SHP77 (cell line): ENCODE results near the gene SLC6A17.

ENCODE experiments used
- DNase-seq, 2 experiments: peaks; one replicate each; lab custom pipeline; 2025; lab: John Stamatoyannopoulos, UW

SLC6A17 gene

DNA sequence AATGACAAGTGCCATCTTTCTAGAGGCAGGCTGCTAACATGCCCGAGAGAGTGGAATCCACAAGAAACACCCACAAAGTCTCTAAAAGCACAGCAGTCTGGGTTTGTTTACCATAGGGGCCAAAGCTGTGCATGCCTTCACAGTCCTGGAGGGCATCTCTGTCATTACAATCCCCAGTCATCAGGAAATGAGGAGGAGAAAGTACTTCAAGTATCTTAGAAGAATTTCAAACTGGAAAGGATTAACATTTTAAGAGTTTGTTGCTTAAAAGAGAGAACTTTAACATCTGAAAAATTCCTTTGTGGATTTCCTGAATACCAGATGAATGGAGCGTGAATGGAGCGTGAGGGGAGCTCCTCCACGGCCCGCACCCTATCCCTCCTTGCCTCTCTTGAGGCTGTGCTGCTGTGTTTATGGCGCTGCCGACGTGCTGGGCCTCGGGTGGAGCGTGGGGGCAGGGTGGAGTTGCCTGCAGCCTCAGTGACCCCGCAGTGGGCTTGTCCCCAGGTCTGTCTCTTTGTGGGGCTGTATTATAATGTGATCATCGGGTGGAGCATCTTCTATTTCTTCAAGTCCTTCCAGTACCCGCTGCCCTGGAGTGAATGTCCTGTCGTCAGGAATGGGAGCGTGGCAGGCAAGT lies 23.3 kb downstream of the SLC6A17 start:
- DNase-seq = no peak

- no peak for DNase-seq
Measured at GRCh38 chr1:110174961-110175360, 24.7 kb downstream of the SLC6A17 start.

DNA sequence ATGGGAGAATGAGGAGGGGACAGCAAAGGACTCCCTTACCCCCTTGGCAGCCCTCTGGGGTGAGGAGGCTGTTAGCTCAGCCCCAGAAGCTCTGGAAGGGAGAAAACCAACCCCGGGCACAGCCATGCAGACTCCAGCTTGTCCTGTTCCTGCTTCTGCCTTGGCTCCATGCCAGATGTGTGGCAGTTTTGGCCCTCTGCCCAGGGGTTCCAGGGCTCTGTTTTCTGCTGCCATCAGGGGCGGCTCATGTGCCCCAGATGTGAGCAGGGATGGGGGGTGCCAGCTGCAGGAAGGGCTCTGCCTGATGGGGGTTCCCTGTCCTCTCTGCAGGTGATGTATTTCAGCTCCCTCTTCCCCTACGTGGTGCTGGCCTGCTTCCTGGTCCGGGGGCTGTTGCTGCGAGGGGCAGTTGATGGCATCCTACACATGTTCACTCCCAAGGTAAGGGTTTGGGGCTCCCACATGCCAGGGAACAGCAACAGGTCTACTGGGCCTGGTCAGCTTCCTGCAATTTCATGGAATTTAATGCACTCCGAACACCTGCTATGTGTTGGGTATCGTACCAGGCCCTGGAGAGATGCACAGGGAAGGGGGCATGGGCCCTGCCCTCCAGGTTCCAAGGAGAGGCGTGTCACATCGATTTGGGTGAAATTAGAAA lies 26.1 kb downstream of the SLC6A17 start:
- DNase-seq = peak; percentile 50 to 67

DNA sequence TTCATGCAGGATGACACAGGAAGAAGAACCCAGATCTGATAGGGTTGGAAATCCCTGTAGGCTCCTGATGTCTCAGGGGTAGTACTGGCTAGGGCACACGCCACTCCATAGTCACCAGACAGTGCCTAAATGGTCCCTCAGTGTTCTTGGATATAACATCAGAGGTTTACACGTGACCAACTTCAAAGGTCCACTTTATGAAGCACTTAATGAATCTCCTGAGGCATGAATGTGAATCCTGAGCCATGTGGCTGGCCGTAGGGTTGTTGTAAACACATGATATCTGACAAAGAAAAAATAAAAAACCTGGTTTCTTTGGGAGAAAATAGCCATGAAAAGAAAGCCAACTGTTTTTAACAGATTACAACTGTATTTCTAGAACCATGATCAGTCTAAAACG lies 27.5 kb downstream of the SLC6A17 start:
- DNase-seq = no peak

- no peak for DNase-seq
Measured at GRCh38 chr1:110183642-110184167, 33.4 kb downstream of the SLC6A17 start.

GRCh38 chr1:110184446-110184845 lies 34.2 kb downstream of the SLC6A17 start:
- DNase-seq = no peak

- DNase-seq = peak; percentile 77 to 92
Measured at GRCh38 chr1:110185181-110185580, 34.9 kb downstream of the SLC6A17 start.

GRCh38 chr1:110186558-110186957 lies 36.3 kb downstream of the SLC6A17 start:
- peak in 1 of 2 experiments; percentile 51 for DNase-seq

DNA sequence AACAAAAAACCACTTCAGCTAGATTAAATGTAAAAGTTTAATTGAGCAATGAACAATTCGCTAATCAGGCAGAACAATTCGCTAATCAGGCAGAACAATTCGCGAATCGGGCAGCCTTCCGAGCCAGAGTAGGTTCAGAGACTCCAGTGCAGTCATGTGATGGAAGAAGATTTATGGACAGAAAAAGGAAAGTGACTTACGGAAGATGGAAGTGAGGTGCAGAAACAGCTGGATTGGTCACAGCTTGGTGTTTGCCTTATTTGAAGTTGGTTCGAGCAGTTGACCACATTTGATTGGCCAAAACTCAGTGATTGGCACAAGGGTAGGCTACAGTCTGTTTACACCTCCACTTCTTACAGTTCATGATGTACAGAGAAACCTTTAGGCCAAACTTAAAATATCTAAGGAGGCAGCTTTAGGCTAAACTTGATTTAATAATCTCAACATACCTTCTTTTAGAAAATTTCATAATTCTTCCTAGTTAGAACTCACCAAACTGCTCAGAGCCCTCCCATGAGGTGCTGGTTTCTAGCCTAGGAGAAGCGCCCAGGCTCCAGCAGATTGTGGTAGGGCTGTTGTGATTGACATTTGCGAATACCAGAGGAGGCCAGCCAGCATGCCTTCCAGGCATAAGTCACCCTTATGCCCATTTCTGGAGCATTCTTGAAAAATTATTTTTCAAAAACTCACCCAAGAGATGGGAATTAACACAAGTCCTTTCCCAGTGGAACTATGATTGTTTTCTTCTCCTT lies 37.0 kb downstream of the SLC6A17 start:
- DNase-seq = no peak

GRCh38 chr1:110188035-110188618 lies 37.8 kb downstream of the SLC6A17 start:
- DNase-seq = peak; percentile 64 to 71

DNA sequence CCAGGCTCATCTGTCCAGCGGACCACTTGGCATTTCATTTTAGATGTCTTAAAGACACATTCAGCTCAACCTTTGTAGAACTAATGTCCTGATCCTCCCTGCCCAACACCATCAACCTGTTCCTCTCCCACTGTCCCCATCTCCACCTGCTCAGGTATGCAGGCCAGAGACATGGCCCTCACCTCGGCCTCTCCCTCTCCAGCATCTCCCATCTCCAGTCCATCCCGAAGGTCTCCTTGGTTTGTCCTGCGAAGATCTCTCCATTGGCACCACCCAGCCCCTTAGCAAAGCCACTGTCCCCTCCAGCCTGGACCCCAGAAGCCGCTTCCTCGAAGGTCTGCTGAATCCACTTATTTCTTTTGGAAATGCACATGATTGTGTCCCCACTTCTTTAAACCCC lies 38.9 kb downstream of the SLC6A17 start:
- DNase-seq = no peak

- DNase-seq = peak; percentile 76 to 87
Measured at GRCh38 chr1:110190282-110190929, 40.1 kb downstream of the SLC6A17 start.

DNA sequence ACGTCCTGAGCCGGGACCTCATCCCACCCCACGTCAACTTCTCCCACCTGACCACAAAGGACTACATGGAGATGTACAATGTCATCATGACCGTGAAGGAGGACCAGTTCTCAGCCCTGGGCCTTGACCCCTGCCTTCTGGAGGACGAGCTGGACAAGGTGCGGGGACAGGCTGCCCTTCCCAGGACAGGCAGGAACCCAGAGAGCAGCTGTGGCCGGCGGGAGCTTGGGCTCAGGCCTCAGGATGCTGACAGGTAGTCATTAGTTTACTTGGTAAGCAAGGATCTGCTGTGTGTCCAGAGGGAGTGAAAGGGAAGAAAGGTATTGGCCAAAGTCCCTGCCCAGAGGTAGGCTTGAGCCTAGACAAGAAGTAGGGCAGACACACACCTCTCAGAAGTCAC lies 42.2 kb downstream of the SLC6A17 start:
- no peak for DNase-seq

GRCh38 chr1:110195196-110195595 lies 44.9 kb downstream of the SLC6A17 start:
- DNase-seq = no peak

DNA sequence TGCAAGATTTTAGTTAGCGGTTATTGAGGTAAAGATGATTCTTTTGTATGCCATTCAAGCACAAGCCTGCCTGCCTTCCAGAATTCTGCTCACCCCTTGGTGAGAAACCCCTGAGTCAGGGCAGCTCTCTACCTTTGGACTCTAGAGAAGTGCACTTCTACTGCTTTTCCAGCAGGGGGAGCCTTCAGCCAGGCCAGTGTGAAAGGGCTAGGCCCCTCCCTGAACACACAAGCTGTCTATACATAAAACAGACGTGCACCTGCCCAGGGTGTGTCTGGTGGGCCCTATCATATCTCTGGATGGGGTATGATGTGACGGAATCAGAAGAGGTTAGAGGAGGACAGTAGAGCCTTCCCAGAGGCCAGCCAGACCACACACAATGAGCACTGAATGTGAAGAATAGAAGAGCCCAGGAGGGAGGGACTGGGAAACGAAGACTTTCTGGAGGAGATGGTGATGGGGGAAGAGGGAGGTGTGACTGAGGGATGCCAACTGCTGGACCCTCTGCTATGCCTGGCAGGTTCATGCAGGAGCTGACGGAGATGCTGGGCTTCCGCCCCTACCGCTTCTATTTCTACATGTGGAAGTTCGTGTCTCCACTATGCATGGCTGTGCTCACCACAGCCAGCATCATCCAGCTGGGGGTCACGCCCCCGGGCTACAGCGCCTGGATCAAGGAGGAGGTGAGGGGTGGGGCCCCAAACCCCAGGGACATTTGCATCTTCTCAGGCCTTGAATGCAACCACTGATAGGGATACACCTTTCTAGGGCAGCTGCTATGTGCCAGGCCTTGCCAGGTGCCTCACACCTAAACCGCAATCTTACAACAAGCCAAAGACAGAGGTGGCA lies 46.8 kb downstream of the SLC6A17 start:
- DNase-seq = peak; percentile 70 to 83

DNA sequence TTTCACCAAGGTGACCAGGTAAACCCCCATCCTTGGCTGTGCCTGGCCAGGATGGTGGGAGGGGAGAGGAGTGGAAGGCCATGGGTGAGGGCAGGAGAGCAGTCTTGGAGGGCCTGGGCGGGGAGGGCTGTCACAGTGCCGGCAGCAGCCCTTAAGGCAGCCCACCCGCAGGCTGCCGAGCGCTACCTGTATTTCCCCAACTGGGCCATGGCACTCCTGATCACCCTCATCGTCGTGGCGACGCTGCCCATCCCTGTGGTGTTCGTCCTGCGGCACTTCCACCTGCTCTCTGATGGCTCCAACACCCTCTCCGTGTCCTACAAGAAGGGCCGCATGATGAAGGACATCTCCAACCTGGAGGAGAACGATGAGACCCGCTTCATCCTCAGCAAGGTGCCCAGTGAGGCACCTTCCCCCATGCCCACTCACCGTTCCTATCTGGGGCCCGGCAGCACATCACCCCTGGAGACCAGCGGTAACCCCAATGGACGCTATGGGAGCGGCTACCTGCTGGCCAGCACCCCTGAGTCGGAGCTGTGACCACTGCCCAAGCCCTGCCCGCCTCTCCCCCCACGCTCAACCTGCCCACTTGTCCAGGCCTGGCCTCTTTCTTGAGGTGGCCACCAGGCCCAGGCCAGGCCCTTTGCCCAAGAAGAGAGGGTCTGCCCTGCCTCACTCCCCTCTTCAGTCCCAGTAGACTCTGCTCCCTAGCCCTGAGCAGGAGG lies 47.8 kb downstream of the SLC6A17 start:
- no peak for DNase-seq

DNA sequence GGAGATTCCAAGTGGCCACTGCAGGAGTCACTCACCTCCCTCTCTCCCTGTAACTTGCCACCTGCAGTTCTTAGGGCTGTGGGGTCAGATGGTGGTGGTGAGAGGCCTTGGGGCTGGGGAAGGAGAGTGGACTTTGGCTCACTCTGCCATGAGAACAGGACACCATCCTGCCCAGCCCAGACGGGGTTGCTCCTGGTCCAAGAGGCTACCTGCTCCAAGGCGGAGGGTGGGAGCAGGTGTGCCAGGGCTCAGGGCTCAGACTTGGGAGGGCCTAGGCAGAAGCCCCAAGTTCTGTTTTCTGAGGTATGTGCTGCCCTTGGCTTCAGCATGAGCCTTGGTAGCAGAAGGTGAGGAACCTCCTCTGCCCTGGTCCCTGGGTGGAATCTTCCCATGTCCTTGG lies 48.5 kb downstream of the SLC6A17 start:
- DNase-seq = no peak

DNA sequence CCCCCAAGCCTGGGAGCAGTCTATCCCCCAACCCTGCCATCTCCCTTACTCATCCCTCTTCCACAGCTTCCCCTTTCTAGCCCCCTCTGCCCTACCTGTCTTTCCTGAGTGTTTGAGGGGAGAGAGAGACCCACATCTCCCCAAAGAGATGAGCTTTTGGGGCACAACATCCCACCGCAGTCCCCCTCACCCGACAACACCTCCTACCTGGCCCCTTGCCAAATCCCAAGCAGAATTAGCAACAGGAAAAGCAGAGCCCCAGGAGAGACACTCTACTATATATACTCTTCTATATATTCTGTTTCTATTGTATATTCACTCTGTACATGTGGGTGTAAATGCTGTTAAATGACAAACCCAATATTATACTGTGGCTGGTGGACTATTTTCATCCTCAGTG lies 49.9 kb downstream of the SLC6A17 start:
- no peak for DNase-seq

- DNase-seq = no peak
Measured at GRCh38 chr1:110200666-110201065, 50.4 kb downstream of the SLC6A17 start.

- no peak for DNase-seq
Measured at GRCh38 chr1:110201157-110201825, 51.0 kb downstream of the SLC6A17 start.
